ENCODE data around the gene LYVE1.

The LYVE1 gene

DNA sequence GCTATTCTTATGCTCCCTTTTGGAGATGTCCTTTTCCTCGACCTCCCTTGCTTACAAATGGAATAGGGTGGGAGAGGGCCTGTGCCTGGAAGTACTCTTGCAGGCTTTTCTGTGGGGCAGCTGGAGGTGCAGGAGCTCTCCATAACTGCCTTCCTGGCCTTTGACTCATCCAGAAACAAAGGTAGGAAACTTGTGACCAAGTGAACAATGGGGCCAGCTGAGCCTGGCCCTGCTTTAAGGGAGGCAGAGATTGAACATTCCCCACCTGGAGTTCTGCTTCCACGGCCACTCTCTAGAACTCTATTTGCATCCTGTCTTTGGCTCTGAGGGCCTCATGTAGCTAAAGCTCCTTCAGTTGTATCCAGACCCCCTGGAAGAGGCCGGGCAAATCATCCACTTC is 5.1 kb upstream of the LYVE1 start:
- H3K27ac ChIP-seq (ENCODE audit: low read depth, low read length), result no peak overlapping the region
- H3K36me3 ChIP-seq (ENCODE audit: insufficient read depth, low read length), result no peaks in the 10 kb centered on the region
- H3K4me1 ChIP-seq (ENCODE audit: control insufficient read depth, insufficient read depth, low read length, unreplicated experiment), result no peaks in the 10 kb centered on the region
- H2AFZ ChIP-seq (ENCODE audit: low read length, unreplicated experiment), result no peak overlapping the region
- H3K27me3 ChIP-seq (ENCODE audit: insufficient read depth, low read length), result no peaks in the 10 kb centered on the region
- no peaks in the 10 kb centered on the region for H3K79me2 ChIP-seq (ENCODE audit: control insufficient read depth, insufficient read depth, low read length, unreplicated experiment)
- H3K4me3 ChIP-seq (ENCODE audit: low read depth, low read length), result no peak overlapping the region

GRCh38 chr11:10573028-10573427 is 4.6 kb upstream of the LYVE1 start:
- H3K27ac ChIP-seq (ENCODE audit: low read depth, low read length), result no peak overlapping the region
- no peaks in the 10 kb centered on the region for H3K4me1 ChIP-seq (ENCODE audit: control insufficient read depth, insufficient read depth, low read length, unreplicated experiment)
- H3K27me3 ChIP-seq (ENCODE audit: insufficient read depth, low read length), result no peaks in the 10 kb centered on the region
- no peak overlapping the region for H2AFZ ChIP-seq (ENCODE audit: low read length, unreplicated experiment)
- no peaks in the 10 kb centered on the region for H3K79me2 ChIP-seq (ENCODE audit: control insufficient read depth, insufficient read depth, low read length, unreplicated experiment)
- H3K4me3 ChIP-seq (ENCODE audit: low read depth, low read length), result no peak overlapping the region
- H3K36me3 ChIP-seq (ENCODE audit: insufficient read depth, low read length), result no peaks in the 10 kb centered on the region

DNA sequence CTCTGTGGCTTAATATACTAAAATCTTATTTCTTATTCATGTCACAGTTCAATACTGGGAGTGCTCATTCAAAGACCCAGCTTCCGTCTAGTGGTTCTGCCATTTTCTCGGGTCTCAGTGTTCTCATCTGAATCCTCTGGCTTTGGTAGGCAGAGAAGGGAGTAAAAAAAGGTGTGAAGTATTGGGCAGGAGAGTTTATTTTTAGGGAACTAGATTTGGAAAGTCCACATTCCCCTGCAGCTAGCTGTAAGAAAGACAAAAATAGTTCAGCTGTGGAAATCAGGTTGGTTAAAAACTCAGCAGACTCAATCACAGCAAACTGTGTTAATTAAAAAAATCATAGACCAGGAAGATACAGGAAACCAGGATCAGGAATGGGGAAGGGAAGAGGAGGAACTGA is 4.1 kb upstream of the LYVE1 start:
- Histone ChIP-seq H3K36me3 (ENCODE audit: insufficient read depth, low read length) (no peaks in the 10 kb centered on the region), H2AFZ (ENCODE audit: low read length, unreplicated experiment) (no peak overlapping the region), H3K27ac (ENCODE audit: low read depth, low read length) (no peak overlapping the region), H3K4me3 (ENCODE audit: low read depth, low read length) (no peak overlapping the region), H3K79me2 (ENCODE audit: control insufficient read depth, insufficient read depth, low read length, unreplicated experiment) (no peaks in the 10 kb centered on the region), H3K27me3 (ENCODE audit: insufficient read depth, low read length) (no peaks in the 10 kb centered on the region), H3K4me1 (ENCODE audit: control insufficient read depth, insufficient read depth, low read length, unreplicated experiment) (no peaks in the 10 kb centered on the region)

DNA sequence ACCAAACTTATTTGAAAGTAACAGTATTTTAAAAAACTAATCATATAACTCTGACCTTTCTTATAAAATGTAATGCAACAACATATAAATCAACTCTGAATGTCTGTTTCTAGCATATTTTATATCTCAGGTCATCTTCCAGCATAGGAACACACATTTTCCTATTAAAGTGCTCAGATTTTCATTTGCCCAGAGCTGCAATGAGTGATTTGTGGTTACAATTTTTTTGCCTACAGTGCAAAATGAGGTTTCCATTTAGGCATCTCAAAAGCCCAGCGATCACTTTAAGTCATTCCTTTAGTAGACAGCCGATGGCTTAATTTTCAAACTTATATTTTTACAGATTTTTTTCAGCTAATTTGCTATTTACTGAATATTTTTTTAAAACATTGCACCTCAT is 1.0 kb downstream of the LYVE1 start:
- Histone ChIP-seq H3K36me3 (ENCODE audit: insufficient read depth, low read length) (no peaks in the 10 kb centered on the region), H3K4me1 (ENCODE audit: control insufficient read depth, insufficient read depth, low read length, unreplicated experiment) (no peaks in the 10 kb centered on the region), H3K27me3 (ENCODE audit: insufficient read depth, low read length) (no peaks in the 10 kb centered on the region), H3K79me2 (ENCODE audit: control insufficient read depth, insufficient read depth, low read length, unreplicated experiment) (no peaks in the 10 kb centered on the region), H3K4me3 (ENCODE audit: low read depth, low read length) (no peak overlapping the region), H3K27ac (ENCODE audit: low read depth, low read length) (no peak overlapping the region), H2AFZ (ENCODE audit: low read length, unreplicated experiment) (no peak overlapping the region)

GRCh38 chr11:10566257-10566957 is 2.1 kb downstream of the LYVE1 start:
- no peaks in the 10 kb centered on the region for H3K4me1 ChIP-seq (ENCODE audit: control insufficient read depth, insufficient read depth, low read length, unreplicated experiment)

DNA sequence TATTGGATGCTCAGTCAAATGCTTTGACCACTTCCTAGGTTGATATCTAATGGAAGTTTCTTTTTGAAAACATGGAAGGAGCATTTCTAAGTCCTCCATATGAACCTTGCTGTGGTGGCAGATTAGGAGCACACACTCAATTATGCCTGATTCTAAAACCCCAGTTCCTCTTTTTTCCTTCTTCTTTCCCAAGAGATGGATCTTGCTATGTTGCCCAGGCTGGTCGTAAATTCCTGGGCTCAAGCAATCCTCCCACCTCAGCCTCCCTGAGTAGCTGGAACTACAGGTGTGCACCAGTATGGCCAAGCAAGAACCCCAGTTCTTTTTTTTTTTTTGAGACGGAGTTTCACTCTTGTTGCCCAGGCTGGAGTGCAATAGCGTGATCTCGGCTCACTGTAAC is 3.0 kb downstream of the LYVE1 start:
- Histone ChIP-seq H3K4me1 (ENCODE audit: control insufficient read depth, insufficient read depth, low read length, unreplicated experiment) (no peaks in the 10 kb centered on the region), H2AFZ (ENCODE audit: low read length, unreplicated experiment) (no peak overlapping the region), H3K27ac (ENCODE audit: low read depth, low read length) (no peak overlapping the region), H3K79me2 (ENCODE audit: control insufficient read depth, insufficient read depth, low read length, unreplicated experiment) (no peaks in the 10 kb centered on the region), H3K27me3 (ENCODE audit: insufficient read depth, low read length) (no peaks in the 10 kb centered on the region), H3K4me3 (ENCODE audit: low read depth, low read length) (no peak overlapping the region), H3K36me3 (ENCODE audit: insufficient read depth, low read length) (no peaks in the 10 kb centered on the region)

More at GRCh38 chr11:10566257-10566957, 2.1 kb downstream of the LYVE1 start:
- H3K27ac ChIP-seq (ENCODE audit: low read depth, low read length), result no peak overlapping the region
- H3K79me2 ChIP-seq (ENCODE audit: control insufficient read depth, insufficient read depth, low read length, unreplicated experiment), result no peaks in the 10 kb centered on the region
- H3K4me3 ChIP-seq (ENCODE audit: low read depth, low read length), result no peak overlapping the region
- H2AFZ ChIP-seq (ENCODE audit: low read length, unreplicated experiment), result no peak overlapping the region
- H3K27me3 ChIP-seq (ENCODE audit: insufficient read depth, low read length), result no peaks in the 10 kb centered on the region
- no peaks in the 10 kb centered on the region for H3K36me3 ChIP-seq (ENCODE audit: insufficient read depth, low read length)

DNA sequence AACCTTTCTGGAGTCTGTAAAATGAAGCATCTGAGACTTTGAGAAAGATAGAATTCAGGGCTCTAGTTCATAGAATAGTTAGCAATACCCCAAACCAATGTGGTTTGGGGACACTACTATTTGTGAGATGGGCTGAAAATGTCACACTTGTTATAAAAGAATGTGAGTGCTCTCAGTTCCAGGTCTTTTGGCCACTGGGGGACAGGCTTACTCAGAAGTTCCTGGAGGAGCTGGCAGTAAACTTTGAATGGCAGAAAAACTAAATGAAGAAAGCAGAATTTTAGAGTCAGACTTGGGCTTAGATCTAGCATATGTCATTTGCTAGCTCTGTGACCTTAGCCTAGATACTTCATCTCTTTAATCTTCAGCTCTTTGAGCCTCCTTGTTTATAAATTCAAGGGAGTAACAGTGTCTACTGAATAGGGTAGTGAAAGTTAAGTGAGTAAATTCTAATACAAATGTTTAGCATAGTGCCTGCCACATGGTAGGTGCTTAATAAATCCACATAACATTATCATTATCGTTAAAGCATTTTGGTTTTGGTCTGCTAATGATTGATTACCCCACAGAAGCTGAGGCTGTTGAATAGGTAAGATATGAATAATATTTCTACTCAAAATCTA is 3.7 kb downstream of the LYVE1 start:
- Histone ChIP-seq H3K4me1 (ENCODE audit: control insufficient read depth, insufficient read depth, low read length, unreplicated experiment) (no peaks in the 10 kb centered on the region), H3K27ac (ENCODE audit: low read depth, low read length) (no peak overlapping the region), H3K4me3 (ENCODE audit: low read depth, low read length) (no peak overlapping the region), H3K79me2 (ENCODE audit: control insufficient read depth, insufficient read depth, low read length, unreplicated experiment) (no peaks in the 10 kb centered on the region), H2AFZ (ENCODE audit: low read length, unreplicated experiment) (no peak overlapping the region), H3K27me3 (ENCODE audit: insufficient read depth, low read length) (no peaks in the 10 kb centered on the region), H3K36me3 (ENCODE audit: insufficient read depth, low read length) (no peaks in the 10 kb centered on the region)

DNA sequence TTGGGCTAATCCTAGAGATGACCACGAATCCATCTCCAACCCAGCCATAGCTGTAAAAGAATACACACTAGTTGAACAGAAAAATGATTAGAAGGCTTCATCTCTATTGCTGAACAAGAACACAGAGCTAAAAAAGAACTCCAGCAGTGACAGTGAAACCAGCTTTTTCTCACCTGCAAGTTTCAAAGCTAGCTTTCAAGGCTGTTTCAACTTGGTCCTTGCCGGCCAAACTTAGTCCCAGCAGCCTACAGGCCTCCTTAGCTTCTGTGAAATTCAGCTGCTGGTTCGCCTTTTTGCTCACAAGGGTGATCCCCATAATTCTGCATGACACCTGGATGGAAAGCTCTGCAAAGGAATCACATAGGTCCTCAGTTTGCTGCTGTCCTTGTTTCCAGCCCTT is 4.4 kb downstream of the LYVE1 start:
- no peaks in the 10 kb centered on the region for H3K4me1 ChIP-seq (ENCODE audit: control insufficient read depth, insufficient read depth, low read length, unreplicated experiment)
- H2AFZ ChIP-seq (ENCODE audit: low read length, unreplicated experiment), result no peak overlapping the region
- H3K27me3 ChIP-seq (ENCODE audit: insufficient read depth, low read length), result no peaks in the 10 kb centered on the region
- H3K79me2 ChIP-seq (ENCODE audit: control insufficient read depth, insufficient read depth, low read length, unreplicated experiment), result no peaks in the 10 kb centered on the region
- H3K4me3 ChIP-seq (ENCODE audit: low read depth, low read length), result no peak overlapping the region
- H3K27ac ChIP-seq (ENCODE audit: low read depth, low read length), result no peak overlapping the region
- H3K36me3 ChIP-seq (ENCODE audit: insufficient read depth, low read length), result no peaks in the 10 kb centered on the region

GRCh38 chr11:10561947-10562346 is 6.5 kb downstream of the LYVE1 start:
- no peaks in the 10 kb centered on the region for H3K79me2 ChIP-seq (ENCODE audit: control insufficient read depth, insufficient read depth, low read length, unreplicated experiment)
- no peak overlapping the region for H2AFZ ChIP-seq (ENCODE audit: low read length, unreplicated experiment)
- no peaks in the 10 kb centered on the region for H3K4me1 ChIP-seq (ENCODE audit: control insufficient read depth, insufficient read depth, low read length, unreplicated experiment)
- no peaks in the 10 kb centered on the region for H3K27me3 ChIP-seq (ENCODE audit: insufficient read depth, low read length)
- H3K36me3 ChIP-seq (ENCODE audit: insufficient read depth, low read length), result no peaks in the 10 kb centered on the region
- H3K27ac ChIP-seq (ENCODE audit: low read depth, low read length), result no peak overlapping the region
- H3K4me3 ChIP-seq (ENCODE audit: low read depth, low read length), result no peak overlapping the region

DNA sequence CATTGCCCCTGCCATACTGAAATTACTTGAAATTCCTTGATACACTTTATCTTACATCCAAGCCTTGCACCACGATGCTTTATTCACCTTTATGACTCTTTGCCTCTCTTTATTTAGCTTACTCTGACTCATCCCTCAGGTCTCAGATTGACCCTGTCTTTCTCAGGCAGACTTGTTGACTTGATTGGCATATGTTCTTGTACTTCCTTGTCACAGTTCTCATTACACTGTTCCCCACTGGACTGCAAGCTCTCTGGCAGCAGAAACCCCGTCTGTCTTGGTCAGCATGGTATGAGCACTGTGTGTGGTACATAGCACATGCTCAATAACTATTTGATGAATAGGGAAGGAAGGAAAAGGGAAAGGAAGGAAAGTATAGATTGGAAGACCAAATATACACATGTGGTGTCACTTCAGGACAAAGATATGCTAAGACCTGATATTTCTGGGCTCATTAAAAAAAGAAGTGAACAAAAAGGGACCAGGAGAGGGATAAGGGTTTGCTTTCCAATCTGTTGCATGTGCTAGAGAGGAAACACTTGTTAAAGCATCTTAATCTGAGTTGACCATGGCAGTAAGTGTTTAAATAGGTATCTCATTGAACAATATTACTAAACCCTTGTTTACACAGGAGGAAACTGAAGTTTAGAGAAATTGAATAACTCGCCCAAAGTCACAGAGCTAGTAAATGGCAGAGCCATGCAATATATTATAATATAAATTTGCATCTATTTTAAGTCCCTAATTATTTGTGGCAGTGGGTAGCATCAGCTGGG is 7.2 kb downstream of the LYVE1 start:
- H3K27me3 ChIP-seq (ENCODE audit: insufficient read depth, low read length), result no peaks in the 10 kb centered on the region
- no peaks in the 10 kb centered on the region for H3K4me1 ChIP-seq (ENCODE audit: control insufficient read depth, insufficient read depth, low read length, unreplicated experiment)
- no peaks in the 10 kb centered on the region for H3K36me3 ChIP-seq (ENCODE audit: insufficient read depth, low read length)
- H3K79me2 ChIP-seq (ENCODE audit: control insufficient read depth, insufficient read depth, low read length, unreplicated experiment), result no peaks in the 10 kb centered on the region
- H3K27ac ChIP-seq (ENCODE audit: low read depth, low read length), result no peak overlapping the region
- no peak overlapping the region for H3K4me3 ChIP-seq (ENCODE audit: low read depth, low read length)
- H2AFZ ChIP-seq (ENCODE audit: low read length, unreplicated experiment), result no peak overlapping the region

GRCh38 chr11:10558288-10558687 is 10.2 kb downstream of the LYVE1 start:
- no peaks in the 10 kb centered on the region for H3K27me3 ChIP-seq (ENCODE audit: insufficient read depth, low read length)
- no peaks in the 10 kb centered on the region for H3K79me2 ChIP-seq (ENCODE audit: control insufficient read depth, insufficient read depth, low read length, unreplicated experiment)
- H3K27ac ChIP-seq (ENCODE audit: low read depth, low read length), result no peak overlapping the region
- no peaks in the 10 kb centered on the region for H3K4me1 ChIP-seq (ENCODE audit: control insufficient read depth, insufficient read depth, low read length, unreplicated experiment)
- no peak overlapping the region for H3K4me3 ChIP-seq (ENCODE audit: low read depth, low read length)
- H2AFZ ChIP-seq (ENCODE audit: low read length, unreplicated experiment), result no peak overlapping the region
- no peaks in the 10 kb centered on the region for H3K36me3 ChIP-seq (ENCODE audit: insufficient read depth, low read length)

Measured in ACC112 (cell line).